Inferior parietal cortex (tissue), 1 donor: ENCODE results near the gene ARAP3.

Experiments
- DNase-seq: peaks from one replicate; pipeline ENCODE4 v3.0.0-alpha.2; 2016; ENCODE audit errors: extremely low spot score

The ARAP3 gene

DNA sequence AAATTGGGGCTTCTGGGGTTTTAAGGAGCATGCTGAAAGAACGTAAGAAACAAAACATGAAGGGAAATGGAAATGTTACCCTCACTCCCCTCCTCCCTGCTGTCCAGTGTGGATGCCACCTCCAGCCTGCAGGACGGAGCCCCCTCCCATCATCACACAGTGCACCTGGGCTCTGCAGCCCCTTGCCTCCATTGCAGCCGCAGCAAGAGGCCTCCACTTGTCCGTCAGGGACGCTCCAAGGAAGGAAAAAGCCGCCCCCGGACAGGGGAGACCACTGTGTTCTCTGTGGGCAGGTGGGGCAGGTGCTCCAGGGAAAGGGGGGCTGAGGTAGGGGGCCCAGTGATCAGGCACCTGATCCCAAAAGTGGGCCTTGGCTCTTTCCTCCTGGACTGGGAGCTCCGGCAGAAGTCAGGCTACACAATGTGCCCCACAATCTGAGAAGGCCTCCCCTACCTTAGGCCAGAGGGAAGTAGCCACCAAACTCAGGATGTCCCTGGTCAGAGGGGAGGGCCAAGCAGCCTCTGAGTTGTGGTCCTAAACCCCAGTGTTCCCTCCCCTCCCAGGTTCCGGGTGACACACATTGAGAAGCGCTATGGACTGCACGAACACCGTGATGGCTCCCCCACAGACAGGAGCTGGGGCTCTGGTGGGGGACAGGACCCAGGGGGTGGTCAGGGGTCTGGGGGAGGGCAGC, 42.5 kb downstream of the ARAP3 start:
- no peak for DNase-seq

DNA sequence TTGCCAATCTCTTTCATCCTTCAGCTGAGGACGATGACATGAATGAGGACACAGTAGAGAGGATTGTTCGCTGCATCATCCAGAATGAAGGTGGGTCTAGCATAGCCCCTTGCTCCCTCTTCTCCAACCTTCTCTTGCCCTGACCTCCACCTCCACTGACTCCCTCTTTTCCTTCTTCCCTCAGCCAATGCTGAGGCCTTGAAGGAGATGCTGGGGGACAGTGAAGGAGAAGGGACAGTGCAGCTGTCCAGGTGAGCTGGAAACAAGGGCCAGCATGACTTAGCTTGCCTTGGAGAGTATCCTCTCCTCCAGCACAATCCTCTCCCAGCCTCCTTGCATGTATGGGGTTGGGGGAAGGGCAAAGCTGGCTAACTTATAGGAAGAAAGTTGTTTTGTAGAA, 43.3 kb downstream of the ARAP3 start:
- DNase-seq, result no peak

DNA sequence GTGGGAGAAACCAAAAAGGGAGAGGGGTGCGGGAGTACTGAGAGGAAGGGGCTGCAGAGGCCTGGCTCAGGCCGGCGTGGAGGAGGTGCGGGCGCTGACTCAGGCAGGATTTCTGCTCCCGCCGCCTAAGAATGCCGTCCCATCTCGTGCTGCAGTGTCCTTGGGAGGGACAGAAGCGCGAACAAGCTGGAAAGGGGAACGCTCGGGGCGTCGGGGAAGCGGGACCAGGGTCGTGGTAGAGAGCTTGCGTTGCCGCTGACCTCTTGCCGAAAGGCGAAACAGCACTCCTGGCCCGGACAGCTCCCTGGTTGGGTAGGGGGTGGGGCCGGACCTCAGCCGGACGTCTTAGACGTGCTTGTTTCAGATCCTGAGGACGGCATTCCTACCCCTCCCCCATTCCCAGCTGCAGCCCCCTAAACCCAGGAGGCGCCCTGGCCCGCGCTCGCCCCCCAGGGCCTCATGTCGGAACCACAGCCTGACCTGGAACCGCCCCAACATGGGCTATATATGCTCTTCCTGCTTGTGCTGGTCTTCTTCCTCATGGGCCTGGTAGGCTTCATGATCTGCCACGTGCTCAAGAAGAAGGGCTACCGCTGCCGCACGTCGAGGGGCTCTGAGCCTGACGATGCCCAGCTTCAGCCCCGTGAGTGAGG, 44.1 kb downstream of the ARAP3 start:
- no peak for DNase-seq

DNA sequence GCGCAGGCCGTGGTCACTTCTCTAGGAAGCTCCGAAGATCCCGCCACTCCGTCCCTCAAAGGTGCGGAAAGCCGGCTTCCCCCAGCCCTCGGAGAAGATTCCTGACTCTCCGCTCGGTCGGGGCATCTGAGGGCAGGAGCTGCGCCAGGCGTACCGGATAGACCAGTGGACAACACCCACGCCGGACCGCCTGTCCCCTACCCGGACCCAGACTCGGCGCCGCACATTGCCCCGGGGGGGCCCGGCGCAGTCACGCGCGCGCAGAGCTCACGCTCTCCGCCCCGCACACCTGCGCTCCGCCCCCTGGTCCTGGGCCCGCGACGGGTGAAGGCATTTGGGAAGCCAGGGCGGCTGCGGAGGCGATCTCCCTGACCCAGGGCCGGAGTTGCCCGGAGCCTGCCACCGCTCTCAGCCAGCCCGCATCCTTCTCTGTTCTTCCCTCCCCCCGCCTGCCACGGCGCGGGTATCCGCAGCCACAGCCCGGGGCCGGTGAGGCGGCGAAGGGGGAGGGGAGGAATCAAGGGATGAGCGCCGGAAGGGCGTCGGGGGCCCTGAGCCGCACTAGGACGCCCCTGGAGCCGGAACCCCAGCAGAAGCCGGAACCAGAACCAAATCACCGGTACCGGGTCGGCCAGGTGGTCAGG, 44.8 kb downstream of the ARAP3 start:
- no peak for DNase-seq

DNA sequence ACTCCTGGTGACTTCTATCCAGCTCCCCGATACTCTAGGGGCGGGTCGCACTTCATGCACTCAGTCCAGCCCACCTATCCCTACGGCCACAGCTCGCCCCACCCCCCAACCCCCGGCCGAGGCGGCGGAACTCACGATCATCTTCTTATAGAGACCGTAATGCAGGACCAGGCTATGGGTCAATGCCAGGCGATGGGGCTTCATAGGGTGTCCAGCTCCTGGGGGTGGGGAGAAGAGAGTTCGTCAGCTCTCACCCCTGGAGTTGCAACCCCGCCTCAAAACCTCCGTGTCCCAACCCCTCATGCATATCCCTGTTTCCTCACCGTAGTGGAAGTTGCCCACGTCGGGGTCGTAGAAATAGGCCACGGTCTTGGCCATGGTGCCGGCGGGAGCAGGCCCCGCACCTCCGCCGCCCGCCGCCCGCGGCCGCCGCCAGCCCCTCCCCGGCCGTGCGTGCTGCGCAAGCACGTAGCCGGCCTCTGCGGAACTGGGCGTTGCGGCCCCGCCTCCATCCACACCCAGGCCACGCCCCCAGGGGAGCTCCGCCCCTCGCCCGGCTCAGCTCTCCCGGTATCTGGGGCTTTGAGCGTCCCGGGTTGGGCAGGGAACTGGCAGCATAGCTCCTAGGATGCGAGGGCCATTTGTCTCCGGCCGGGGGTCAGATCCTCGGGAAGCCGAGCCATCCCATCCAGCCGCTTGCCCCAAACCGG, 45.5 kb downstream of the ARAP3 start, which contains the start of the genes HDAC3 and RELL2:
HDAC3 (minus strand) TSS at position 437 of the 710 bp plus-strand sequence; CDS start at position 378, 59 bp downstream.
RELL2 (plus strand) TSS at position 585 of the 710 bp plus-strand sequence. CDS start 1,229 bp downstream, outside the sequence.
- peak; percentile 92 for DNase-seq

DNA sequence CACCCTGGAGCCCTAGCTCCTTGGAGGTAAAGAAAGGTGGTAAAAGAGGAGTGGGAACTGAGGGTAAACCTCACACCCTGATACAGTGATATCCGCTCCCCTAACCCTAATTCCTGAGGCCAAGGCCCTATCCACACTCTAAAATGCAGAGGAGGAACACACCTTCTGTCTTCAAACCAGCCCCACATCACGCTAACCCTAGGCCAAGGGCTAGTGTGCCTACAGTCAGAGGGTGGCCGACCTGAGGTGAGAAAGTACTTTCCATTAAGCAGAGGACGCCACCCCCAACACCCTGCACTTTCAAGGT, 46.0 kb downstream of the ARAP3 start:
- DNase-seq, result no peak

DNA sequence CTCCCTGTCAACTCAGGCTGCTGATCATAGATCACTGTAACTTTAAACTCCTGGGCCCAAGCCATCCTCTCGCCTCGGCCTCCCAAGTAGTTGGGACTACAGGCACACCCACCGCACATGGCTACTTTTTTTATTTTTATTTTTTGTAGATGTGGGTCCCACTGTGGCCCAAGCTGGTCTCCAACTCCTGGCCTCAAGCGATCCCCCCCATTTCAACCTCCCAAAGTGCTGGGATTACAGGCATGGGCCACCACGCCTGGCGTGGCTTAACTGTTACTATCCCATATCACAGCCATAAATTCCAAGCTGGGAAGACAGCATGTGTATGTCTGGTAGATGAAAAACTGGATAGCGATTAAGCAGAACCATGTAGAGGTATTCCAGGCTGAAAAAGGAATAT, 46.4 kb downstream of the ARAP3 start:
- no peak for DNase-seq

DNA sequence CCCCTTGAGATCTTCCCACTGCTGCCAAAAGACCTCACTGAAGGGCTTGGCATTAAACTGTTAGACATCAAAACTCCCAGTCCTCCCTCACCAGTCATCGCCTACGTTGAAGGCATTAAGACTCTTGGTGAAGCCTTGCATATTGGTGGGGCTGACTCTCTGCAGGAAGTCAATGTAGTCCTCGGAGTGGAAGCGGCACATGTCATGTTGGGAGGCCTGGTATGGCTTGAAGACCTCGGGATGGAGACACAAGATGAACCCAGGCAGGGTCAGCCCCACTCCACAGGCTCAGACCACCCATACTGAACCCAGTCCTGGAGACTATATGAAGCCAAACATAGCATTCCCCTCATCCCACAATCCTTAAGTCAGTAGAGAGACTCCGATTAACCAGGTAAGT, 47.3 kb downstream of the ARAP3 start:
- DNase-seq, result no peak

DNA sequence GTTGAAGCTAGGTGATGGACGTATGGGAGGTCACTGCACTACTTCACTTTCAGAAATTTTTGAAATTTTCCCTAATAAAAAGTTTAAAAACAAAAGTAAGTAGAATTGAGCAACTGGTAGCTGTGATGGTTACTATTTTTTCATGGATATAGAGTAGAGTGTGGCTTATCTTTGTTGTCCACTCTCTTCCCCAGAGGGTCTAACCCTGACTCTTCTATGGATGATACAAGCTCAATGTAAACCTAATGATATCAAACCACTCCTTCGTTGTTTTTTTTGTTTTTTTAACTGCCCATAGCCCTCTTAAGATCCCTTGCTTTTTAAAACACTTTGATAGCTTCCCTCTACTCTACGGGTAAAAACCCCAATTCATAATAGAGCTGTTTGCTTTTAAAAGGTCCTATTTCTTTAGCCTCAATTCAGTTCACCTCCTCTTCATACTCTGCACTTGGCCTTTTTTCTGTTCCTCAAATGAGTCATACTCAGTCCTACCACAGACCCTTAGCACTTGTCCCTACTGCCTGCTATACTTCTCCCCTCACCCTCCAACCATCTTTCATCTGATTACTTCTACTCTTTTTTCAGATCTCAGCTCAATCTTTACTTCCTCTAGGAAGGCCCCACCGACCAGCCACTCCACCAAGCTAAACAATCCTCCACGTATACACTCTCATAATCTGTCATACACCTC, 48.0 kb downstream of the ARAP3 start:
- DNase-seq, result no peak

DNA sequence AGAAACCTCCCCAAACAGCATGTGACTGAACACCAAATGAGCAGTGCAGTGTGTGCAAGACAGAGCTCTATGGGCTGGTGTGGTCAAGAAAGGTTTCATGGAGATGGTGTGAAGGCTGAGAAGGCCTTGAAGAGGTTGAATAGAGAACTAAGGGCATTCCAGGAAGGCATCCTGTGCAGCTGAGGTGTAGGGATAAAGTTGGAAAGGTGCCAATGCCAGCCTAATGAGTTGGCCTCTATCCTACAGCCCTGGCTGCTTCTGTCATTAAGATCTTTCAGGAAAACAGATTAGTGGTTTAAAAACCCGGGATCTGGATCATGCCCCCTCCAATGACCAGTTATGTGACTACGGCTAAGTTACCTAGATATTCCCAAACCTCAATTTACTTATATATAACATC, 49.4 kb downstream of the ARAP3 start:
- no peak for DNase-seq

DNA sequence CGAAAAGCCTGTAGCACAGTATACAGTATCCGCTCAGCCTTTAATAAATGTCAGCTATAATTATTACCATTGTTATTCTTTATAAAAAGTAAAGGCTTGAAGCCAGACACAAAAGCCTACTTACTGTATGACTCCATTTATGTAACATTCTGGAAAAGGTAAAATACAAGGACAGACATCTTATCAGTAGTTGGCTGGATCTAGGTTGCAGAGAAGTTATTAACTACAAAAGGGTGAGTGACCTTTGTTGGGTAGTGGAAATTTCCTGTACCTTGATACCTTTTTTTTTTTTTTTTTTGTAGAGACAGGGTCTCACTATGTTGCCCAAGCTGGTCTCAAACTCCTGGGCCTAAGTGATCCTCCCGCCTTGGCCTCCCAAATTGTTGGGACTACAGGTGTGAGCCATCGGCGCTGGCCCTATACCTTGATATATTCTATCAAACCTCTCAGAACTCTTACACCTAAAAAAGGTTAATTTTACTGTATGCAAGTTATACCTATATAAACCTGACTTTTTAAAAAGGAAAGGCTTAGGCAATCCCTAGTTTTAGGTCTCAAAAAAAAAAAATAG, 51.4 kb downstream of the ARAP3 start:
- DNase-seq, result no peak

DNA sequence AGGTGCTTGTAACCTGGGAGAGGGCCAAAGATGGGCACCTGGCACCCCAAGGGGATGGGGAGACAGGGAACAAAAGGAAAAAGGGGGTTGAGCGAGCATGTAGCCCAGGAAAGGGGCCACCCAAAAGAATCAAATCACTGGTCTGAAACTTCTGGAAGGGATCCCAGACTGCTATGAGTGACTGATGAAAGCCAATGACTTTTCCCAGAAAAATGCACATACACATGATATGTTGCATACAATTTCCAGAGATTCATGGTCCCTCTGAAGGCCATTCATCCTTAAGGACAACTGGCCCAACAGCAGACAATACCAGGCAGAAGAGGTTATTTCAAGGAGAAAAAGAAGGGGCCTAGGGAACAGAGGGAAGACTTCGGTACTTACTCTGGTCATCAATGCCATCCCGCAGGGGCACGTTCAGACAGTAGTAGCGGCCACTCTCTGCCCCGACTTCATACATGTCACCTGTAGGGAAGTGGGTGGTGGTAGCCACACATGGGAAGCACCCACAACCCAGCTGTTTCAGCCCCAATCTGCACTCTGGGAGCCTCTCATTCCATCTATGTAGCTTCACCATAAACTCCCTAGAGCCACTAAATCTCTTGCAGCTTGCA, 53.7 kb downstream of the ARAP3 start:
- no peak for DNase-seq

DNA sequence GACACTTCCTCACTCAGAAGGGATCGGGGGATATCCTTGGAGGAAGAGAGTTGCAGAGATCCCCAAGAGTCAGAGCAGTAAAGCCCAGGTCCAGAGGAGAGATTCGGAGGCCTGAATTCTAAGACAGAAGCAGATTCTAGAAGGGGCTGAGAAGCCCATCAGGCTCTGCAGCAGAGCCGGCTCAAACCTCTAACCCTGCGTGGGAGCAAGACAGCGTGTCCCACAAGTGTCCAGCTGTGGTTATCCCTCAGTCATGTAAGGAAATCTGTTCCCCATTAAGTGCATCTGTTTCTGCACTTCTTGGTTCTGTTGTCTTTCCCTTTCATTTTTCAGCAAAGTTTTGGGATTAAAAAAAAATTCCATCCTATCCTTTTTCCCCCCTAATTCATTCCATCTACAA, 58.4 kb downstream of the ARAP3 start:
- DNase-seq, result no peak

DNA sequence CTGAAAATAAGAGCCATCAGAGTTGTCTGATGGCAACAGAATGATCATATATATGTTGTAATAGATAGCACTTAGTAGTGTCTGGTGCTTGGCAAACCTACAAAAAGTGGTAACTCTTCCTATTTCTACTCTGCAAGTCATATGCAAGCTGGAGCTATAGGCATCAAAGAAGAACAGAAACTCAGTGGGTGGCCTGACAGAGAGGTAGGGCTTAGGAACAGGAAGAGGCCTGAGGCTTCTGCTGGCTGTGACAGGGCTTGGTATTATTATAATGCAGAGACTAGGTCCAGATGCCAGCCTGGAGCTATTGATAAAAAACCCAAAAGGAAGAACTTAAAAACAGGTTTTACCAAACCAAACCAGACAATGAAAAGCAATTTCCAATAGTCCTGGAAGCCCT, 58.8 kb downstream of the ARAP3 start:
- no peak for DNase-seq

DNA sequence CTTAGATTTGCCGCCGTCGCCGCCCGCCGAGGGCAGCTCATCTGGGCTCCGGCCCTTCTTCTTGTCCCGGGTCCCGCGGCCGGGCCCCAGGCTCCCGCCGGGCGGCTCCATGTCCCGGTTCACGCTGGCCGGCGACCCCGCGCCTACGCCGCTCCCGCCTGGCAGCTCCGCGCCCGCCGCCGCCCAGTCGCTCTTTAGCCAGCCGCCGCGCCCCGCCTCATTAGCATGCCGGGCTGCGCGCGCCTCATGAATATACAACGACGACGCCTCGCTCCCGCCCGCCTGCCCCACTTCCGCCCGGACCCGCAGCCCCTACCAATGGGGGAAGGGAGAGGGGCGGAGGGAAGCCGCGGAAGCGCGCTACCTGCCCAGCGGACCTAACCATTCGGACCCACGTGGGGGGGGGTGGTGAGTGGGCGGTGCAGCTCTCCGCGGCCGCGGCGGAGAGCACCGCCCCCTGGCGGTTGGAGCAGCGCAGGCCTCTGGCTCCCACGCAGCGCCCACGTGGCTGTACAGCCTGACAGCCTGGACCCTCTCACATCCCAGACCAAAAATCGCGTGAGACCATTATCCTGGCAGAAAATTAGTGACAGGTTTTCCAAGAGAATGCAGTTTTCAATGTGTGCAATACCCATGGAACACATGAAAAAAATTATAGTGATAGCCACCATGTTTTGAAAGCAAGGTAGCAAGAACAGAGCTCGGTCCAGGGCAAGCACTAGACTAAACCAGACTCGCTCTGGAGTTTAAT, 63.1 kb downstream of the ARAP3 start, which contains the start of gene DIAPH1:
DIAPH1 (minus strand) TSS at position 197 of the 751 bp plus-strand sequence; CDS start at position 111, 86 bp downstream.
- DNase-seq, result peak; percentile 79

DNA sequence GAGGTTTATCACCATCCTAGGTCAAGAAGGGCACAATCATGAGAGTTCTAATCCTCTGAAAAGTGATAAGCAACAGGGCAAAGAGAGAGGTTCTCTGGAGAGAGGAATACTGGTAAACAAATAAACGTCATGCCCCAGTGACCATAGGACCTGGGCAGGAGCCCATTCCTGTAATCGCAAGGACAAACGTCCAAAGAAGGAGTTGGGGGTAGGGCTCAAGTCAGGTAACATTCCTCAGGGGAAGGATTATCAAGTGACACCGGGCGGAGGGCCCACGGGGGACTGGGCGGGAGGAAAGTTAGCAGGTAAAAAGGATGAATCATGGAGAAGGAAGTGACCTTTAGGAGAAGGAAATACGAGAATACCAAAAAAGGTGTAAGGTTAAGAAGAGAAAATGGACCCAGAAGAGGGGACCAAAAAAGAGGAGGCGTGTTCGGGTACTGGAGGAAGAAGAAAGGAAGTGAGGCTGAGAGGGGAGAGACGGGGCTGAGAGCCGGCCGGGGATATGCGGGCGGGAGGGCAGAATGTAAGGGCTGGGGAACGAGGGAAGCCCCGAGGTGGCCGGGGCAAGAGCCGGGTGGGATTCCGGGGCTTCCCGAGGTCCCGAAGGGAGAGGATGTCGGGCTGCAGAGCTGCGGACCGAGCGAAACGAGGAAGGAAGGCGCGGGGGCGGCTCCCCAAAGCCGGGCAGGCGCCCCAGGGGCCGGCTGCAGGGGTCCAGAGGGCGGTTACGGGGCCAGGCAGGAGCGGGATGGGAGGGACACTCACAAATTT, 63.8 kb downstream of the ARAP3 start:
- DNase-seq, result no peak

DNA sequence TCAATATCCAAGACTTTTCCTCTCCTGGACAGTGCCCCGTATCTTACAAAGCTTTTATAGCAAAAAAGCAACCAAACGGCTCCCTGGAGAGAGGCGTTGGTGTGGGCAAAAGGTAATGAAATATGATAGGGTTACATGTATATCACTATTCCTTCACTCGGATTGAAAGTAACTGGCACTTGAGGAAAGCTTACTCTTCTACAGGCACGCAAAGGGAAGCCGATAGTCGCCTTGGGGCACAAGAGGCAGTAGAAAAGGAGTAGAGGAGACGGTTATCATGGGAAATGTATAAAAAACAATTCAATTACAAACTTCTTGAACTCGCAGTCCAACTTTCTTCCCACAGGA, 64.4 kb downstream of the ARAP3 start:
- no peak for DNase-seq

DNA sequence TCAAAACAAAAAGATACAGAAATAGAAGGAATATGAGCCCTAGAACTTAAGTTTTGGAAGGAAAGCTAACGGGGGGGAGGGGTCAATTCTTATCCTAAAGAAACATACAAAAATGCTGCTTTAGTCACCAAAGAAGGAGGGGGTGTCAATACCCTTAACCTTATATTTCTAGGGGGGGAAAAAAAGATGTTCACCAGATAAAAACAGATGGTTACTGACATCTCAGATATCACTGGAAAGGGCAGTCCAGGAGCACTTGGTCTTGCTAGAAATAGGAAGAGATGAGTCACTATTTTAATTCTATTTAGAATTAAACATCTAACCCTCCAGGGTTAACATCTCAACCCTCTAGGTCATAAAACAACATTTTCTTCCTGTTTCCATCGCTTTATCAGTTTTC, 64.9 kb downstream of the ARAP3 start:
- no peak for DNase-seq

DNA sequence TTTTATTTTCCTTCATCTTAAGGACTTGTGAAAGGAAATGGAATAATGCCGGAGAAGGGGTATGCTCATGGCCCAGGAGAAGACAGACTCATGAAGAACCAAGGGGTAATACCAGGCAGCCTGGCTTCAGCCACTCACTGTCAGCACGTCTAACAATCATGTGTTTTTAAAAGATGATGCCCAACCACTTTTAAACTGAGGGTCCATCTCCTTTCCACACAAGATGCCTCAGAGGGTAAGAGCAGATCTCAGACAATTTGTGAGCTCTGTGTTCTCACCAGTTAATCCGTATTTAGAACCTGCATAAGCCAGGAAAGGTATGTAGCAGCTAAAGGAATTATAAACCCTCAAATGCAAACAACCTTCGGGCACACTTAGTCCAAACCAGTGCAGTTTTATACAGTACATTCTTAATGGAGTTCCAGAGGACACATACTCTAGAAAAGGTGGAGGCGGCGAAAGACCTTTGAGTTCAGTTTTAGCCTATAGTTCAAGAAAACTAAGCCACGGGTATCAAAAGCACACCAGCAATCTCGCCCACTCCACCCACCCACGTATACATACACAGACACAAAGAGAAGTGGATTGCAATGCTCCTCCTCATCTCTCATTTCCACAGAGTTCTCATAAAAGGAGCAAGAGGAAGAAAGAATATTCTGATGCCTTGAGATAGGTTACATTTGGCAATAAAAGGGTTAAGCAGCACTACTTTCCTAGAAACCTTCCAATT, 65.9 kb downstream of the ARAP3 start:
- DNase-seq, result no peak
